HCT116 (cell line): ENCODE measurements around the gene C16orf82. TPM values are rescaled to one million over a fixed set of nuclear protein-coding genes. Genes with fewer than 3 reads are reported as not detected.

Source experiments
- ATAC-seq: fragments of 200-7000 bp; cut with Tn5 transposase; 2 replicates; pipeline ENCODE4 v1.9.1; 2020; ENCODE audit warnings: mild to moderate bottlenecking, moderate library complexity
- BruUV-seq: library from RNA; stranded (reverse); fragments of 400-500 nt; replicated peaks from 2 replicates; lab custom pipeline; 2021; lab: Mats Ljungman, UMichigan
- CTCF ChIA-PET: fragments of 300-600 bp; sonication (Branson Sonifier 250); formaldehyde crosslinking; loops from one replicate; lab custom pipeline; 2021; ENCODE audit warnings: antibody characterized with exemption; lab: Charles Lee
- POLR2A ChIA-PET: fragments of 300-600, 350-600 bp; sonication (Branson Sonifier 250); formaldehyde crosslinking; loops from one replicate; lab custom pipeline; 2021; ENCODE audit warnings: antibody characterized with exemption; lab: Charles Lee
- RAD21 ChIA-PET, 2 experiments: fragments of 300-600 bp; sonication (Branson Sonifier 250); formaldehyde crosslinking; loops; one replicate each; lab custom pipeline; 2023; ENCODE audit warnings: low total read pairs in 2 of 2; ENCODE audit not compliant: uncharacterized antibody in 2 of 2, unreplicated experiment in 2 of 2, low non-redundant PET in 1 of 2; lab: Charles Lee
- DNase-seq: peaks from one replicate; pipeline ENCODE4 v3.0.0-alpha.2; 2010; ENCODE audit warnings: low read depth, low spot score
- H2AFZ ChIP-seq: fragments of 200-600 bp; shearing (Covaris generic), sonication (generic); 2 replicates; pipeline ENCODE4 v1.6.1; 2017; ENCODE audit warnings: low read depth, mixed run types, mixed read lengths, antibody characterized with exemption, low read length; ENCODE audit not compliant: poor library complexity, severe bottlenecking
- H3K27ac ChIP-seq: 2 replicates; pipeline ENCODE4 v1.5.1; 2012; ENCODE audit warnings: low read depth, low read length
- H3K27me3 ChIP-seq: fragments of 200-600 bp; sonication (generic); 2 replicates; pipeline ENCODE4 v1.6.1; 2016; ENCODE audit warnings: mixed run types, low read length, mixed read lengths; ENCODE audit not compliant: insufficient read depth
- H3K36me3 ChIP-seq, 2 experiments: fragments of 200-500 bp in 1 of 2; fragments of 200-600 bp in 1 of 2; sonication (Bioruptor generic) in 1 of 2; sonication (generic) in 1 of 2; 2 replicates each; pipeline versions ENCODE4 v1.5.1 to v1.6.1; 2014 to 2016; ENCODE audit warnings: low read length in 2 of 2, inconsistent platforms in 1 of 2, mixed read lengths in 1 of 2, mixed run types in 1 of 2; ENCODE audit not compliant: insufficient read depth in 2 of 2, control insufficient read depth in 1 of 2
- H3K4me1 ChIP-seq, 2 experiments: fragments of 200-600 bp in 1 of 2; sonication (generic) in 1 of 2; 2 replicates each; pipeline versions ENCODE4 v1.5.1 to v1.6.1; 2012 to 2017; ENCODE audit warnings: low read length in 2 of 2, inconsistent platforms in 1 of 2, mild to moderate bottlenecking in 1 of 2, mixed read lengths in 1 of 2, mixed run types in 1 of 2, moderate library complexity in 1 of 2; ENCODE audit not compliant: insufficient read depth in 2 of 2, control insufficient read depth in 1 of 2
- H3K4me2 ChIP-seq: fragments of 200-600 bp; sonication (generic); 2 replicates; pipeline ENCODE4 v1.6.1; 2017; ENCODE audit warnings: mixed run types, low read length, mixed read lengths
- H3K4me3 ChIP-seq, 2 experiments: fragments of 200-600 bp in 1 of 2; sonication (generic) in 1 of 2; replicated peaks in 1 of 2; 2 replicates each; pipeline ENCODE4 v1.5.1; 2011 to 2016; ENCODE audit warnings: low read length in 2 of 2, control low read depth in 1 of 2, low read depth in 1 of 2, mild to moderate bottlenecking in 1 of 2, mixed read lengths in 1 of 2, mixed run types in 1 of 2
- H3K79me2 ChIP-seq: fragments of 200-600 bp; sonication (generic); 2 replicates; pipeline ENCODE4 v1.6.1; 2017; ENCODE audit warnings: mild to moderate bottlenecking, mixed run types, low read length, moderate library complexity, mixed read lengths; ENCODE audit not compliant: insufficient read depth
- H3K9ac ChIP-seq: fragments of 200-600 bp; sonication (generic); 2 replicates; pipeline ENCODE4 v1.6.1; 2016; ENCODE audit warnings: low read length, mixed read lengths
- H3K9me2 ChIP-seq: fragments of 200-600 bp; sonication (generic), shearing (Covaris generic); 2 replicates; pipeline ENCODE4 v1.6.1; 2017; ENCODE audit warnings: mixed run types, mild to moderate bottlenecking, moderate library complexity; ENCODE audit not compliant: insufficient read depth
- H3K9me3 ChIP-seq, 2 experiments: fragments of 200-500 bp in 1 of 2; fragments of 200-600 bp in 1 of 2; sonication (Bioruptor generic) in 1 of 2; sonication (generic) in 1 of 2; 2 replicates each; pipeline ENCODE4 v1.6.1; 2014 to 2017; ENCODE audit warnings: low read length in 2 of 2, mixed read lengths in 2 of 2, inconsistent platforms in 1 of 2, low read depth in 1 of 2, mild to moderate bottlenecking in 1 of 2, mixed run types in 1 of 2, moderate library complexity in 1 of 2; ENCODE audit not compliant: control insufficient read depth in 1 of 2, insufficient read depth in 1 of 2
- H4K20me1 ChIP-seq: fragments of 200-600 bp; sonication (generic), shearing (Covaris generic); 2 replicates; pipeline ENCODE4 v1.6.1; 2017; ENCODE audit warnings: mixed run types, mild to moderate bottlenecking, moderate library complexity; ENCODE audit not compliant: insufficient read depth
- CBX3 ChIP-seq: IDR thresholded peaks from 2 replicates; pipeline ENCODE4 v1.6.1; 2012; ENCODE audit warnings: low read depth
- EGR1 ChIP-seq: IDR thresholded peaks from 2 replicates; pipeline ENCODE4 v1.6.1; 2012; ENCODE audit warnings: low read depth
- EZH2 ChIP-seq: fragments of 200-600 bp; sonication (generic); IDR thresholded peaks from 2 replicates; pipeline ENCODE4 v1.6.1; 2017; ENCODE audit warnings: antibody characterized with exemption, mixed run types
- FOSL1 ChIP-seq: IDR thresholded peaks from 2 replicates; pipeline ENCODE4 v1.6.1; 2012; ENCODE audit warnings: low read depth
- JUND ChIP-seq: IDR thresholded peaks from 2 replicates; pipeline ENCODE4 v1.6.1; 2012
- RAD21 ChIP-seq: IDR thresholded peaks from 2 replicates; pipeline ENCODE4 v1.6.1; 2012; ENCODE audit warnings: low read depth, mild to moderate bottlenecking
- SRF ChIP-seq: IDR thresholded peaks from 2 replicates; pipeline ENCODE4 v1.6.1; 2012; ENCODE audit warnings: low read depth
- TCF7L2 ChIP-seq: IDR thresholded peaks from 2 replicates; pipeline ENCODE4 v1.7.0; 2011; ENCODE audit warnings: borderline replicate concordance, inconsistent platforms; ENCODE audit not compliant: insufficient read depth, insufficient read length; ENCODE audit errors: extremely low read depth
- ZNF274 ChIP-seq: fragments of 200-500 bp; sonication (Bioruptor generic); IDR thresholded peaks from 2 replicates; pipeline ENCODE4 v1.6.1; 2014; ENCODE audit warnings: mild to moderate bottlenecking, low read depth, low read length, inconsistent platforms
- intact Hi-C: fragments of 100-400 bp; cut with micrococcal nuclease; formaldehyde crosslinking; loops from 2 replicates; pipeline ENCODE4 v1.10.0; 2022
- total RNA-seq: library from RNA; stranded (reverse); gene quantifications from one replicate; pipeline ENCODE4 v1.2.1, GENCODE V29; 2021; ENCODE audit not compliant: unreplicated experiment
- TF ChIP-seq, protein P1 (sequence below): IDR thresholded peaks from 2 replicates; pipeline ENCODE4 v1.6.1; 2012
- TF ChIP-seq, protein P2 (sequence below), 3 experiments: fragments of 200-600 bp in 1 of 3; sonication (generic) in 1 of 3; IDR thresholded peaks in 2 of 3; conservative IDR thresholded peaks in 1 of 3; 2 replicates each; pipeline ENCODE4 v1.5.1; 2012 to 2017; ENCODE audit warnings: low read depth in 2 of 3, low read length in 2 of 3, antibody characterized with exemption in 1 of 3, borderline replicate concordance in 1 of 3, control low read depth in 1 of 3, mild to moderate bottlenecking in 1 of 3, mixed read lengths in 1 of 3, mixed run types in 1 of 3, moderate library complexity in 1 of 3; ENCODE audit not compliant: insufficient read depth in 1 of 3

Gene C16orf82
- total RNA-seq, 1 experiment from 2014 or later: not detected

DNA sequence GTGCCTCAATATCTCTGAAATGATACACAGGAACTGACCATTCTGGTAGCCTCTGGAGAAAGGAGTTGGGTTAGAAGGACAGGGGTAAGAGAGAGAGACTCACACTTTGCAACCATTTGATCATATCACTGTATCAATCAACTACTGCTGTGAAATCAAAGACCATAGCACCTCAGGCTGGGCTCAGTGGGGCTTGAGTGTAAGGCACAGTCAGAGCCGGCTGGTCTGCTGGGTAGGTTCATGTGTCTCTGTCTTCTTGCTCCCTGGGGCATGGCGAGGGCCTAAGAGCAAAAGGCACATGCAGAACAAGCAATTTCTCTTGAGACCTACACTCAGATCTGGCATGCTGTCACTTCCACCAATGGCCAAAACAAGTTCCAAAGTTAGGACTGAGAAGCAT lies 46.7 kb upstream of the C16orf82 start (continued):
- TF ChIP-seq, protein P1, sequence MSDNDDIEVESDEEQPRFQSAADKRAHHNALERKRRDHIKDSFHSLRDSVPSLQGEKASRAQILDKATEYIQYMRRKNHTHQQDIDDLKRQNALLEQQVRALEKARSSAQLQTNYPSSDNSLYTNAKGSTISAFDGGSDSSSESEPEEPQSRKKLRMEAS: no peak
- TF ChIP-seq EZH2 (no peak), TCF7L2 (no peak)

DNA sequence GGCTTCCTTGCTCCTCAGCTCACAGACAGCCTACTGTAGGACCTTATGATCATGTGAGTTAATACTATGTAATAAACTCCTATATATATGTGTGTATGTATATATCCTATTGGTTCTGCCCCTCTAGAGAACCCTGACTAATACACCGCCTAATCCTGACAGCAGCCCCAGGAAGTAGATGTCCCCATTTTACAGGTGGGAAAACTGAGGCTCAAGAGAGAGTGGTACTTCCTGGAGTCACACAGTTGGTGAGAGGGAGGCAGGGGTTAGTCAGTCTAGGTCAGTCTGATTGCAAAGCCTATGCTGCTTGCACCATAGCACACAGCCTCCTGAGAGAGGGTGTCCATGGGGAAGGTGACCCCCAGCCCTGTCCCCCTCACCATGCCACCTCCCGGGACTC lies 42.7 kb upstream of the C16orf82 start:
- H3K4me2 ChIP-seq: no peak overlapping the region
- H3K79me2 ChIP-seq: no peaks in the 10 kb centered on the region
- ChIA-PET RAD21 (no interaction called here), CTCF (no interaction called here), POLR2A (no interaction called here)
- intact Hi-C loops: no loop called here
- H2AFZ ChIP-seq: no peak overlapping the region
- no peaks in the 10 kb centered on the region for H3K9me2 ChIP-seq
- TF ChIP-seq EGR1 (no peak), RAD21 (no peak), JUND (no peak), SRF (no peak), ZNF274 (no peak), CBX3 (no peak), TCF7L2 (no peak), FOSL1 (no peak)
- TF ChIP-seq, protein P2, sequence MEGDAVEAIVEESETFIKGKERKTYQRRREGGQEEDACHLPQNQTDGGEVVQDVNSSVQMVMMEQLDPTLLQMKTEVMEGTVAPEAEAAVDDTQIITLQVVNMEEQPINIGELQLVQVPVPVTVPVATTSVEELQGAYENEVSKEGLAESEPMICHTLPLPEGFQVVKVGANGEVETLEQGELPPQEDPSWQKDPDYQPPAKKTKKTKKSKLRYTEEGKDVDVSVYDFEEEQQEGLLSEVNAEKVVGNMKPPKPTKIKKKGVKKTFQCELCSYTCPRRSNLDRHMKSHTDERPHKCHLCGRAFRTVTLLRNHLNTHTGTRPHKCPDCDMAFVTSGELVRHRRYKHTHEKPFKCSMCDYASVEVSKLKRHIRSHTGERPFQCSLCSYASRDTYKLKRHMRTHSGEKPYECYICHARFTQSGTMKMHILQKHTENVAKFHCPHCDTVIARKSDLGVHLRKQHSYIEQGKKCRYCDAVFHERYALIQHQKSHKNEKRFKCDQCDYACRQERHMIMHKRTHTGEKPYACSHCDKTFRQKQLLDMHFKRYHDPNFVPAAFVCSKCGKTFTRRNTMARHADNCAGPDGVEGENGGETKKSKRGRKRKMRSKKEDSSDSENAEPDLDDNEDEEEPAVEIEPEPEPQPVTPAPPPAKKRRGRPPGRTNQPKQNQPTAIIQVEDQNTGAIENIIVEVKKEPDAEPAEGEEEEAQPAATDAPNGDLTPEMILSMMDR (IDR thresholded peaks at IDR 0.05 in 2 of 3, conservative IDR thresholded peaks at IDR 0.05 in 1 of 3; ENCODE audit: borderline replicate concordance in 1 of 3, insufficient read depth in 1 of 3, low read depth in 2 of 3, low read length in 2 of 3): no peak
- H3K9me3 ChIP-seq: no peaks in the 10 kb centered on the region
- H3K4me1 ChIP-seq: peaks cover 0 to 4% of the 10 kb centered on the region in 2 experiments; a peak in 1 of 4 replicates
- no peak for DNase-seq
- no peak for ATAC-seq
- H3K9ac ChIP-seq: no peak overlapping the region
- H3K36me3 ChIP-seq: no peaks in the 10 kb centered on the region
- H4K20me1 ChIP-seq: no peaks in the 10 kb centered on the region
- H3K27me3 ChIP-seq: peaks cover 17% of the 10 kb centered on the region
- no peak overlapping the region for H3K4me3 ChIP-seq
- H3K27ac ChIP-seq: no peak overlapping the region
- no TSS peak for BruUV-seq
